ENCODE data around the gene ANXA2.
A peak's percentile ranks its signal among the peaks of the same experiment; 100 is the strongest.

DNA sequence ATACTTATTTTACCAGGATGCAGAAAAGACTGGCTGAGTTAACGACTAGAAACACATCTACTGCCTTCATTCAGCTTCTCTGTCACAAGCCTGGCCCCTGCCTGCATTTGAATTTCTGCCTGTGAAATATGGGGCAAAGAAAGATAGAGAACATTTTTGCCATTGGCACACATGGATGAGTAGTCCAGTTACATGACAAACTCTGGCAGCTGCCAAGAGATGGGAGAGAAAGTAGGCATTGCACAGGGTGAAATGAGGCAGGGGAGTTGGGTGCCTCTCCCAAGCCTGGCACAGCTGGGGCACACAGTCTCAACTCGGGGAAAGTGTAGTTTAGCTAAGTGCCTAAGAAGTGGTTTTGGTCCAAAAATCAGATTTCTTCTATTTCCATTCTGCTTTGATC is 24.0 kb downstream of the ANXA2 start:
- TF ChIP-seq, protein P1, sequence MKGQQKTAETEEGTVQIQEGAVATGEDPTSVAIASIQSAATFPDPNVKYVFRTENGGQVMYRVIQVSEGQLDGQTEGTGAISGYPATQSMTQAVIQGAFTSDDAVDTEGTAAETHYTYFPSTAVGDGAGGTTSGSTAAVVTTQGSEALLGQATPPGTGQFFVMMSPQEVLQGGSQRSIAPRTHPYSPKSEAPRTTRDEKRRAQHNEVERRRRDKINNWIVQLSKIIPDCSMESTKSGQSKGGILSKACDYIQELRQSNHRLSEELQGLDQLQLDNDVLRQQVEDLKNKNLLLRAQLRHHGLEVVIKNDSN (IDR thresholded peaks at IDR 0.05; ENCODE audit: borderline replicate concordance, low read depth), result no peak
- no peak for TF ChIP-seq SMC3 (IDR thresholded peaks at IDR 0.05; ENCODE audit: low read depth, low read length)
- TF ChIP-seq, protein P2, sequence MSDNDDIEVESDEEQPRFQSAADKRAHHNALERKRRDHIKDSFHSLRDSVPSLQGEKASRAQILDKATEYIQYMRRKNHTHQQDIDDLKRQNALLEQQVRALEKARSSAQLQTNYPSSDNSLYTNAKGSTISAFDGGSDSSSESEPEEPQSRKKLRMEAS (IDR thresholded peaks at IDR 0.05; ENCODE audit: low read depth), result no peak
- no peak for TF ChIP-seq EP300 (IDR thresholded peaks at IDR 0.05; ENCODE audit: borderline replicate concordance in 1 of 2, low read depth in 1 of 2, low read length in 1 of 2)
- TF ChIP-seq POLR2AphosphoS5 (IDR thresholded peaks at IDR 0.05; ENCODE audit: low read depth, low read length), result 0 out of 2 replicates have a peak, but pooled peaks have one; percentile 43
- no peak for TF ChIP-seq JUND (IDR thresholded peaks at IDR 0.05)
